GM23248 (cell line): ENCODE results near the gene VNN1.

Experiments
- EZH2 ChIP-seq: fragments of 200-600 bp; sonication (generic); IDR thresholded peaks from 2 replicates; pipeline ENCODE4 v1.6.1; 2018; ENCODE audit warnings: antibody characterized with exemption, mild to moderate bottlenecking; ENCODE audit not compliant: insufficient read depth, poor library complexity, severe bottlenecking
- EZH2phosphoT487 ChIP-seq: fragments of 200-600 bp; sonication (generic); IDR thresholded peaks from 2 replicates; pipeline ENCODE4 v1.6.1; 2018; ENCODE audit warnings: antibody characterized with exemption, moderate library complexity, mild to moderate bottlenecking, low read depth; ENCODE audit not compliant: insufficient read depth

GRCh38 chr6:132671295-132671694, 42.6 kb downstream of the VNN1 start:
- TF ChIP-seq EZH2 (no peak), EZH2phosphoT487 (no peak)
